ENCODE data around the gene HAO1.

The HAO1 gene

DNA sequence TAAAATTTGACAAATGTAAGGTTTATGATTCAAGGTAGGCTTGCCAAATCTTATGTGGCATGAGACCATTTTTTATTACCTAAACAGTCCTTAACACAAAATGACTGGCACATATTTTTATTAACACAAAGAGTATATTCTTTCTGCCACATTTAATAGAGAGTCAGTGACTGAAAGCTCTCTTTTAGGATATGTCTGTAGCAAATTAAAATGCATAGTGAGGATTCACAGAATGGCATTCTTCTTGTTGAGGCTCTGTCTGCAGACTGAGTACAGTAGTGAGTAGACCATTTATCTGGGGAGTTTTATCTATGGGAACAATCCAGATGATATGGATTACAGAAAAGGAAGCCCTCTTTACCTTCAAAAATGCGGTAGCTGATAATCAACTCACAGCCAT lies 56.5 kb downstream of the HAO1 start:
- no peak overlapping the region for H3K4me3 ChIP-seq (ENCODE audit: low read depth, low read length)
- TF ChIP-seq, protein P1, sequence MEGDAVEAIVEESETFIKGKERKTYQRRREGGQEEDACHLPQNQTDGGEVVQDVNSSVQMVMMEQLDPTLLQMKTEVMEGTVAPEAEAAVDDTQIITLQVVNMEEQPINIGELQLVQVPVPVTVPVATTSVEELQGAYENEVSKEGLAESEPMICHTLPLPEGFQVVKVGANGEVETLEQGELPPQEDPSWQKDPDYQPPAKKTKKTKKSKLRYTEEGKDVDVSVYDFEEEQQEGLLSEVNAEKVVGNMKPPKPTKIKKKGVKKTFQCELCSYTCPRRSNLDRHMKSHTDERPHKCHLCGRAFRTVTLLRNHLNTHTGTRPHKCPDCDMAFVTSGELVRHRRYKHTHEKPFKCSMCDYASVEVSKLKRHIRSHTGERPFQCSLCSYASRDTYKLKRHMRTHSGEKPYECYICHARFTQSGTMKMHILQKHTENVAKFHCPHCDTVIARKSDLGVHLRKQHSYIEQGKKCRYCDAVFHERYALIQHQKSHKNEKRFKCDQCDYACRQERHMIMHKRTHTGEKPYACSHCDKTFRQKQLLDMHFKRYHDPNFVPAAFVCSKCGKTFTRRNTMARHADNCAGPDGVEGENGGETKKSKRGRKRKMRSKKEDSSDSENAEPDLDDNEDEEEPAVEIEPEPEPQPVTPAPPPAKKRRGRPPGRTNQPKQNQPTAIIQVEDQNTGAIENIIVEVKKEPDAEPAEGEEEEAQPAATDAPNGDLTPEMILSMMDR (IDR thresholded peaks at IDR 0.05; ENCODE audit: low read depth, low read length), result no peak

DNA sequence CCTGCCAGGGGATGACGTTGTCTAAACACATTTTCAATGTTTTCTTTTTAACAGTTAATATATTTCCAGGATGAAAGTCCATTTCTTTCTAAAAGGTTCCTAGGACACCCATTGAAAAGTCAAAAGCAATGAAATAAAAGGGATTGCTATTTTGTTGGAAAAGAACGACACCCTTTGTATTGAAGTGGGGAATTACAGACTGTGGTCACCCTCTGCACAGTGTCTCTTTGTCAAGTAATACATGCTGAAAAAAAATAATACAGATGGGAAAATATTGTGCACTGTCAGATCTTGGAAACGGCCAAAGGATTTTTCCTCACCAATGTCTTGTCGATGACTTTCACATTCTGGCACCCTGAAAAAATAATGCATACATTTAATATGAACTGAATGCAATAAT lies 56.9 kb downstream of the HAO1 start:
- TF ChIP-seq, protein P1 (IDR thresholded peaks at IDR 0.05; ENCODE audit: low read depth, low read length), result no peak
- H3K4me3 ChIP-seq (ENCODE audit: low read depth, low read length), result no peak overlapping the region

DNA sequence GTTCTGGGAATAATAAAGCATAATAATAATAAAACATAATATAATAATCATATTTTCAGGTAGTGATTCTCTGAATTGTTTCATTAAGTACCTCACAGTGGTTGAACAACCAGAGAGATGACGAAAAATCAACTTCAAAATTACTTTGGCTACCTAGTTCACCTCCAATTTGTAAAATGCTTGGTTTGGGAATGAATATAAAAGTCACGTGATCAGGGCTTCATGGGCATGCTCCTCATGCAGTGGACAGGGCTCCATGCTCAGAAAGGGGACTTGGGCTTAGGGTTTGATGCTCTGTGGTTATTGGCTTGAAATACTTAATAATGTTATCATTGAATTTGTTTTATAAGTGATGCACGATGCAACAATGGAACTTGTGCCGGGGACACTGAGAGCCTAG lies 58.2 kb downstream of the HAO1 start:
- H3K4me3 ChIP-seq (ENCODE audit: low read depth, low read length), result no peak overlapping the region
- TF ChIP-seq, protein P1 (IDR thresholded peaks at IDR 0.05; ENCODE audit: low read depth, low read length), result no peak

DNA sequence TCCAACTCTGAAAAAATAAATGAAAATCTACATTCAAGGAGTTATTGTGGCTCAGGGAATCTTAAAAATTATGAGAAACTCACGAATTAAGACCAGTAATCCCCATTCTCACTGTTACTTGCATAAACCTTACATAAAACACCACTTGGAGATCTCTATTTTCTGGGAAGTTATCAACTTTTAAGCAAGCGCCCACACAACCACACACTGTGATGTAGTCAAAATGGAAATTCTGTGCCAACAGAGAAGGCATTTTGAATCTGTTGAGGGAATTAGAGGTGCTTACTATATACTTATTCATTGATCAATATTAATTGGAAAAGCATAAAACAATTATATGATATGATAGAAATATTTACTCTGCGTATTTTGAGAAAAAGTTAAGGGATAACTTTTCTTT lies 58.7 kb downstream of the HAO1 start:
- no peak overlapping the region for H3K4me3 ChIP-seq (ENCODE audit: low read depth, low read length)

DNA sequence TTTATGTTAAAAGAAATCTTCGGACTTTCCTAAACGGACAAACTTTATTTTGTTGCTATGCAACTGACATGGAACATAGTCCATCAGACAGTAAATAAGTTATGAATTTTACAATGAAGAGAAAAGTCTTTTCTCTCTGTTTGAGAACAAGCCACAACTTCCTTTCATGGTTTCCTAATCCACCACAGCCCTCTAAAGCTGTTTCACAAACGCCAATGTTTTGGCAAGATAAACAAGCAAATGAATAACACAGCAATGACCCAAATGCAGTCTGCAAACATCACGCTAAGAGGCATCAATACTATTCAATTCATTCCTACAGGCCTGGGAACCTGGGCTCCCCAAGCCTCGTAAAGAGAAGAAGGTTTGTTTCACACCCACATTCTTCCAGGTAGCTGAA lies 60.4 kb downstream of the HAO1 start:
- TF ChIP-seq, protein P1 (IDR thresholded peaks at IDR 0.05; ENCODE audit: low read depth, low read length), result no peak
- H3K4me3 ChIP-seq (ENCODE audit: low read depth, low read length), result no peak overlapping the region

More for the DNA sequence above, 58.7 kb downstream of the HAO1 start:
- TF ChIP-seq, protein P1 (IDR thresholded peaks at IDR 0.05; ENCODE audit: low read depth, low read length), result no peak

DNA sequence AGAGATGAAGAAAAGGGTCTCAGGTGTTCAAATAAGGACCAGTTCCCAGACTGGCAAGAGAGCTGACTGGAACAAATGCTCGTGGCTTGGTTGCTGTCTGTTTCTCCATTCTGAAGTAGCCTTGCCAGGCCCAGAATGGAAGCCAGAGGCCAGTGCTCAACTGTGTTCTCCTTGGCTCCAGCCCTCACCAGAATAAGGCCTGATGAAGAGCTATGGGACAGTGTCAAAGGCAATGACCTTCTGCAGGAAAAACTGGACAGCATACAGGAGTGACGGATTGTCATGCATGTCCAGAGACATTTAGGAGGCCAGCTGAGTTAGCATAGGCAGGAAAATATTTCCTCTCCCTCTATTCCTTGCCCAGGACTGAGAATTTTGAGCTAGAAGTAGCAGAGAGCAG lies 72.2 kb downstream of the HAO1 start:
- H3K4me3 ChIP-seq (ENCODE audit: low read depth, low read length), result no peak overlapping the region
- TF ChIP-seq, protein P1 (IDR thresholded peaks at IDR 0.05; ENCODE audit: low read depth, low read length), result no peak

DNA sequence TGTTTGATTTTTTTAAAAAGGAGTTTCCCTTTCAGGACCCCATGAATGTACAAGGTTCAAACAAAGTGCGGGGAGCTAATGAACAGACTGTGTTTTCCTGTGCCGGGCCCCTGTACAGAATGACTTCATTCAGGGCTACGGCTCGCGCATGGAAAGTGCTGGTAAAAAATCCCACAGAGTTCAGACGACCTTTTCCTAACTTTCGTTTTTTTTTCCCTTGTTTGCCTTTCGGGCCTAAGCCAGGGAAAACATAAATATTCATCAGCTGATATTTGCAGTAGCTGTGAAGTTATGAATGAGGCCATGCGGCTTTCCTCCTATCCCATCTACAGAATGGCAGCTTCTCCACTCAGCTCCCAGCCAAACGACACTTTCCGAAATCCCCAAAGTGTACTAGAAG lies 74.0 kb downstream of the HAO1 start:
- TF ChIP-seq, protein P1 (IDR thresholded peaks at IDR 0.05; ENCODE audit: low read depth, low read length), result no peak
- no peak overlapping the region for H3K4me3 ChIP-seq (ENCODE audit: low read depth, low read length)
